Measurements from ENCODE around the gene KATNBL1.

Gene KATNBL1, protein sequence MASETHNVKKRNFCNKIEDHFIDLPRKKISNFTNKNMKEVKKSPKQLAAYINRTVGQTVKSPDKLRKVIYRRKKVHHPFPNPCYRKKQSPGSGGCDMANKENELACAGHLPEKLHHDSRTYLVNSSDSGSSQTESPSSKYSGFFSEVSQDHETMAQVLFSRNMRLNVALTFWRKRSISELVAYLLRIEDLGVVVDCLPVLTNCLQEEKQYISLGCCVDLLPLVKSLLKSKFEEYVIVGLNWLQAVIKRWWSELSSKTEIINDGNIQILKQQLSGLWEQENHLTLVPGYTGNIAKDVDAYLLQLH

DNA sequence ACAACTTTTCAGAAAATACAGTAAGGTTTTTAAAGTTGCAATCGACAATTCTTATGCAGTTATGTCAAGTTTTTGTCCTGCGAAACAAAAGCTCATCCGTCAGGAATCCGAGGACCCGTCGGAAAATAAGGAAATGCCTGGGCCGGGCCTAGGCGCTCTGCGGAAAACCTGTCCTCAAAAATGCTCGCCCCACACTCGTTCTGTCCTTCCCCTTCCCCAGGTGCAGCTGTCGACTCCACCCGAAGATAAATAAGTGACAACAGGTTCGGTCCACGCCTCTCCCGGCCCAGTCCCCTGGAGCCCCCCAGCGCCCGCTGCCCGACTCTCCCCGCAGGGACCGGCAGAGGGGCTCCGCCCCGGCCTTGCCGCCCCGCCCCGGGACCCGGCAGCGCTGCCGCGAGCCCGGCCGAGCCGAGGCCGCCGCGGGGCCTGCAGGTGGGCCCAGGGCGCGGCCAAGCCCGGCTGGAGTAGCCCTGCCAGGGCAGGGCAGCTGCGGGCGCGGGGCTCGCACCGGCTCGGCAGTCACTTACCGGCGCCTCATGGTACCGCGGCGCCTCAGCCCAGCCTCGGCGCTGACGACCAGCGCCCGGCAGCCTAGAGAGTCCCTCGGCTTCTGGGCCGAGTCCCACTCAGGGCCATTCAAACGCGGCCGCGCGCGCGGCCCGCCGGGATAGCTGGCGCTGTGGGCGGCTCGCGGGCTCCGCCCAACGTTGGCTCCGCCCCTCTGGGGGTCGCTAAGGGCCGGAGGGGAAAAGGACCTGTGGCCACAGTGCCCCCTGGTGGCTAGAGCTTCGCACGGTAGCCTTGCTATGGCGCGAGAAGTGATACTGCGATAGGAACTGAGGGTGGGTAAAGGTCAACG is at the start of gene KATNBL1:
TSS of gene KATNBL1 (minus strand) at position 676 of the 862 bp plus-strand sequence. CDS start 46,420 bp downstream, outside the sequence.
- peak; percentile 97 for DNase-seq

DNA sequence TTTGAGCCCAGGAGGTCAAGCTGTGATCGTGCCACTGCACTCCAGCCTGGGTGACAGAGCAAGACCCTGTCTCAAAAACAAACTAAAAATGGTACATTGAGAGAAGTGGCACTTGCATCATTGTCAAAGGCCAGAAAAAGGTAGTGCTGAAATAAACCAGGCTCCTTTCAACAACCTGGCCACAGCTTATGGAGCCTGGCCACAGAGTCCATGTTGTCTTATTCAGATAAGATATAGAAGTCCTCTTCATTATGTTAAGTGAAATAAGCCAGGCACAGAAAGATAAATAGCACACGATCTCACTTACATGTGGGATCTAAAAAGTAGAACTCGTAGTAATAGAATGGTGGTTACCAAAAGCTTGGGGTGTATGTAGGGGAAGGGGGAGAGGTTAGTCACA is 49.7 kb upstream of the KATNBL1 start:
- no peak for DNase-seq

DNA sequence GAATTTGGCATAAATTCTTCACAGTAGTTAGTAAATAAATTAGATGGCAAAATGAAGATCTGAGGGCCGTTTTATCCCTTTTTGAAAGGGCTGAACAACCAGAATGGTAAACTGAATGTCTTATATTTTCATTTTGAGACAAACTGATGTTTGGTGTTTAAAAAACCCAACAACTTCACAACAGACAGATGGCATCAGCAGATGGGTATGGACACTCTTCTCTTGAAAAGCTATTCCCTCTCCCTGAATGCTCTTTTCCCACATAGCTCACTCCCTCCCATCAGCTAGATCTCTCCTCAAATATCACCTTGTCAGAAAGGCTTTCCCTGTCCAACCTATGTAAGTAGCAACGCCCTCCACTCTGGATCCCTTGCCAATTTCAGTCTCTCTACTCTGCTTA is 48.3 kb upstream of the KATNBL1 start:
- DNase-seq: no peak

DNA sequence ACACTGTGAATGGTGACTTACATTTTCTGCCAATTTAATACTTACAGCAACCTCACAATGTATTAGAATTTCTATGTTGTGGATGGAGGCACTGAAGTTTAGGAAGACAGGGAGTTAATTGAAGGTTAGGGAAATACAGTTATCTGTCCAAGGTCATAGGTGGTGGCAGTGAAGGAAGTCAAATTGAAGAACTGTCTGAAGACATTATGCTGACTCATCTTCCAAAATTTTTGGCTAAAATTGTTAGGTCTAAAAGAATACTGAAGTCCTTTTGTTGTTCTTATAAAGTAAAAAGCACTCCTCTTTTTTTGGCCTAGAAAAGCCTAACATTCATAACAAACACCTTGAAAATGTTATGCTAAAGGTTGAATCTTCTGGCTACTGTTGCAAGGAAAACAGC is 42.6 kb upstream of the KATNBL1 start:
- no peak for DNase-seq

DNA sequence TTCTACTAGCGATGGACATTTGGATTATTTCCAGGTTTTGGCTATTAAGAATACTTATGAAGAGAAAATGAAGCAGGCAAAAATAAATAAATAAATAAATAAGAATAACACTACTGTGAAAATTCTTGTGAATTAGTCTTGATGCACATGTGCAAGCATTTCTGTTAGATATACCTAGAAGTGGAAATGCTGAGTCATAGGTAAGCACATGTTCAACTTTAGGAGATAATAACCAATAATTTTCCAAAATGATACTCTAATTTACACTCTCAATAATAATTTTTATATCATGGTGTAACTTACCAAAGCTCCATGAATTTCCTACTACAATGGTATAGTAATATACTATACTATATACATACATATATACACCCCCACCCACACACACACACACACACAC is 38.3 kb upstream of the KATNBL1 start:
- DNase-seq: no peak

DNA sequence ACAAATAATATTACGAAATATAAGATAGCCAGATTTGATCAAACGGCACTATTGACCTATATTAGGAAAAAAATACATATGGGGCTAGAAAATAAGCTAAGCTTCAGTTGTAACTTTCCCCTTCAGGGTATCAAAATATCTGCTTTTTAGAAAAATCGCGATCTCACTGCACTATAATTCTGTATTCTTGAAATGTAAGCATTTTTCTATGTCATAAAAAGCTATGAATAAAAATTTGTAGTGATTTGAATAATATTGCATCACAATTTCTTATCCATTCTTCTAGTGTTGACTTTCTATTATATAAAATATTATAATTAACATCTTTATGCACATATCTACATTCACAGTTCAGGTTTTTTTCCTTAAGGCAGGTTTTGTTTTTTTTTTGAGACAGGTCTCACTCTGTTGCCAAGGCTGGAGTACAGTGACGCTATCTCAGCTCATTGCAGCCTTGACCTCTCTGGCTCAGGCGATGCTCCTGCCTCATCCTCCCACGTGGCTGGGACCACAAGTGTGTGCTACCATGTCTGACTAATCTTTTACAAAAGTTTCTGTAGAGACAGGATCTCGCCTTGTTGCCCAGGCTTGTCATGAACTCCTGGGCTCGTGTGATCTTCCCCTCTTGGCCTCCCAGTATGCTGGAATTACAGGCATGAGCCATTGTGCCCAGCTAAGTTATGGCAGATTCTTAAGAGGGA is 36.5 kb upstream of the KATNBL1 start:
- no peak for DNase-seq

DNA sequence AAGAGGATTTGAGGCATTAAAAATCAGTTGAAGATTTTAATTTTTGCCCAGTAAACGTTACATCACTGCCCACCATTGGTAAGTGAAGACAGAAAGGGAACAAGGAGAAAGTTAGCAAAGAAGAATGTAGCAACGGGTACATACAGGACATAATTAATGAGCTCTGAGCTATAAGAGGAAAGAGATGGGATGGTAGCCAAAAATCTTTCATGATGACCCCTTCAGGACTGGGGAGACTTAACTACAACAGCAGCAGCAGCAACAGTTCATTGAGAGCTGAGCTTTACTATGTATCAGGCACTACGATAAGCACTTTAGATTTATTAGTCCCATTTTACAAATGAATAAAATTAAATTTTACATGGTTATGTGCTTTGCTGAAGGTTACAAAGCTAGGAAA is 33.3 kb upstream of the KATNBL1 start:
- DNase-seq: no peak

DNA sequence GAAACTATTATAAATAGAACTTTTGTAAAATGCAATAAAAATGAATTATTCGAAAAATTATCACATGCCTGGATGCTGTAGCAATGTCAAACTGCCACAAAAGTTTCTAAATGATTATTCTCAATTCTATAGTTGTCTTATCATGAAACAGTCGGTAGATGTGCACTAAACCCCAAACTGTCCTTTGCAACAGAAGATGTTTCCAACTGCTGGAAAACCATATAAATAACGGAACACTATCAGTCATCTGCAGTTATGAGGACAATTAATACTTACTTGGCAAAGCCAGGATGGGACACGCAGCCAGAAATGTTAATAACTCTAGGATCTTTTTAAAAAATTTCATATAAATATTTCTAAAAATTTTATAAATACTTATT is 32.4 kb upstream of the KATNBL1 start:
- DNase-seq: no peak

DNA sequence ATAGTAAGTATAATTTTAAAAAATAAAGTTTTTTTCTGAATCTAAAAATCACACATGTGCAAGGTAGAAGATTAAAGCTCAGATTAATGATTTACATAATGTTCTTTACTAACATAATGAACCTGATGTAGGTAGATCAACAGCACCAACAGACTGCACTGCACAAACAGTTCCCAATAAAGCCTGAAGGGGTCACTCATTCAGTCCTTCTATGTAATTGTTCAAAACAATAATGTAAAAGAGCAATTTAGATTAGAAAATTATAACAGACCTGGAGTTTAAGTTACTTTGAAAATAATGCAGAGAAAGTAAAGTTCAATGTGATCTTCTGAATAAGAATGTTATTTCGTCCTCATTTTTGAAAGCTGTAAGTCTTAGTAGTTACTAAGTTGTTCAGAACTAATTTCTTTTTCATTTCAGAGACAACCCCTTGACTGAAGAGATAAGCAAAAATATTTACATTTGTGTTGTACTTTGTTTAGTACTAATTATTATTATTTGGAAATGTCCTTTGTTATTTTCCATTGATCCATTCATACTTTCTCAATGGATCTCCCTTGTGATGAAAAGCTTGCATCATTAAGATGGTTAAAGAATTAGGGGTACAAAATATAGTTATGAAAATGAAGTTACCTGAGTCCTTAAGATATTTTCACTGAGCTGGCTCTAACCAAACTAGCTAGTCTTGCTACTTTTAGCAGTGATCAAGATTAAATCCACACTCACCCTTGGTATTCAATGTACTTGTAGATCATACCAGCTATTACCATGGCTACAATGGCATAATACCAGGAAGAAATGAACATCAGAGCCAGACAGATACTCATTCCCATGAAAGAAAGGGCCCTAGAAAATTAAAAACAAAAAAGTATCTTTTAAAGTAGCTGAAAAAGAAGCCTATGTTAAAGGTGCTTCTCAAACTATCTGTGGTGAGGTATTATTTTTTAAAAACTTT is 31.8 kb upstream of the KATNBL1 start:
- no peak for DNase-seq

DNA sequence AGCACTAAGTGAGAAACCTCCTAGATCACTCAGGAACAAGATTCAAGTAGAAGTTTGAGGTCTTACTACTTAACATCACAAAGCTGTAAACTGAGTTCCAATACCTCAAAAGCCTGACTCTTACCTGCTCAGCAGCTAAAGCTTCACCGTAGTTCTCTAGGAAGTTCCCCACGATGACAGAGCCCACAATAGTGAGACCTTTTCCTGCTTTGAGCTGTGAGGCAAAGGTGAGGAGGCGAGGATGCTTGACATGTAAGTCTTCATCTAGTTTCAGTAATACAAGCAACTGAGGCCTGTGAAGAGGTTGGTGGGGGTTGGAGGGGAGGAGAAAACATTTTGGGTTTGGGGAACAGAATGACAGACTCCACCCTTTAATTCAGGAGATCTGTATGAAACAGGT is 30.6 kb upstream of the KATNBL1 start:
- no peak for DNase-seq

DNA sequence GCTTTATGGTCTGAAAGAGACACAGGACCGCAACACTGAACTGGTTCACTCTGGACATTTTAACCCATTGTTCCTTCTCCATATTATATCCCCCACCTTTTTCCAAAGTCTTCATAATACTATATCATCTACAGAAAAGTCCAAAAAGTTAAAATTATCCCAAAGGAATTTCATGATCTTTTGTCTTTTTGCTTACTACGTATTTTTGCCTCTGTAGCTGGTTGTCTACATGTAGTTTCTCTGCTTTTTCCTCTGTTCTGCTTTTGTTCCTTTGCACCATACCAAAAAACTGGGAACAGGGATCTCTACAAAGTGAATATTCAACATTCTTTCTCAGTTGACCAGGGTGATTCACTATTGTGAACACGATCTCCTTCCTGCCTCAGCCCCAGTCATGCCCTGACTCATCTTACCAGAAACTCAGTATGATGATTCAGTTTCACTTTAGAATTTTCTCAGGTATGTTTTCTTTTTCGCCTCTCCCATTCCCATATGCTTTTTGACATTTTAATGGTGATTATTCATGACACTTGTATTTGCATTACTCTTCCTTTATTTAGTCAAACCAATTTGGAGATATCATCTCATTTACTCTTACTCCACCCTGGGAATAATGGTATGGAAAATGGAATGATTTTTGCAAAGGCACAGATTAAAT is 29.4 kb upstream of the KATNBL1 start:
- no peak for DNase-seq

DNA sequence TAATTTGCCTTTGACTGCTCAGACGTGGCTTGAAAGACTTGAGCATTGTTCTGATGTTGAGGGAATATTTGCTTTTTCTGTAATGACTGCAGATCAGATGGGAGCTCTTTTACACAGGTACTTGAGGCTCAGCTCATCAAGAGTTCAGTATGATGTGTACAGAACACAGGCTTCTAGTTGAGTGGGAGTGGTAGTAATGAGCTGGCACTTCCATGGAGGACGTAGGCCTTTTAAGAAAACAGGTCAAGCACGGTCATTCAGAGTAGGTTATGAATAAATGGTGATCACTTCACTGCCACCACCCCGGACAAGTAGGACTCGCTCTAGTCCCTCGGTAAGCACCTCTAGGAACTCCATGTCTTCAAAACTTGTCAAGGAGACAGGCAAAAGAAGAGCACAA is 23.7 kb upstream of the KATNBL1 start:
- no peak for DNase-seq

DNA sequence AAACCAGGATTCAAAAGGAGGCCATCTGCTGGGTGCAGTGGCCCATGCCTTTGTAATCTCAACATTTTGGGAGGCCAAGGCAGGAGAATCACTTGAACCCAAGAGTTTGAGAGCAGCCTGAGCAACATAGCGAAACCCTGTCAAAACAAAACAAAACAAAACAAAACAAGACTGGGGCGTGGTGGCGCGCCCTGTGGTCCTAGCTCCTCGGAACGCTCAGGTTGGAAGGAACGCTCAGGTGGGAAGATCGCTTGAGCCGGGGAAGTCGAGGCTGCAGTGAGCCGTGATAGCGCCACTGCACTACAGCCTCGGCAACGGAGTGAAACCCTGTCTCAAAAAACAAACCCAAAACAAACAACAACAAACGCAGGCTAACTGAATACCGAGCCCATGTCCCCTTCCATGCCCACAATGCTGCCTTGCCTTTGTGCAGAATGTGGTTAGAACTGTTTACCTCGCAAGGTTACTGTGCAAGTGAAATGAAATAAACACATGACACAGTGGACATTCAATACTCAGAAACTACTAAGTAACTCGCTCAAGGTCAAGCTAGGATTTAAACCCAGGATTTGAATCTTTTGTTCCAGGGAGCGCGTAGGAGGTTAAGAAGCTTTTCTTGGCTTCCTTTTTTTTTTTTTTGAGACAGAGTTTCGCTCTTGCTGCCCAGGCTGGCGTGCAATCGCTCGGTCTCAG is 14.2 kb upstream of the KATNBL1 start:
- no peak for DNase-seq

DNA sequence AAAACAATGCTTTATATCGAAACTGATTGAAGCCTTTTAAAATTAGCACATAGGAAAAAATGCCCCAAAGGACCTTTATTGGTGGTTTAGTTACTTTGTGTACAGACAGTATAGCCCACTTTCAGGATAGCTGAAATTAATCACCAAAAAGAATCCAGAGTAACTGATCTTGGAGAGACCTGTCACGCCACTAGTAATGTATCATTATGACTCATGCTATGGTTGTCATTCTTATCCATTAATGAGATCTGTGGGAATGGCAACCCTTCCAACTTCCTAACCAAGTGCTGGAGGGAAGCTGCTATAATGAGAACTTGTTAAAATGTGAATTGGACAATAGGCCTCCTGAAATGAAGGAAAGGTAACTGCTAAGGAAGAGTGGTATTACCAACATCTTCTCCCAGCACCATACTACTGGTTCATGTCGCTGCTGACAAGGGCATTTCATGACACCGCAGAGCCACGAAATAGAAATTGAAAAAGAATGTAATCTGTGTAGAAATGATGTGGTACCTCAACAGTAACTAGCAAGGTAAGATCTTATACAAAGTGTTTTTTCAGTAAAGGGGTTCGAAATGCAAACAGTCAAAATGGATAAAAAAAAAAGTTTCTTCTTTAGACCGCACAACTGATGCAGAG is 7.8 kb upstream of the KATNBL1 start:
- no peak for DNase-seq

DNA sequence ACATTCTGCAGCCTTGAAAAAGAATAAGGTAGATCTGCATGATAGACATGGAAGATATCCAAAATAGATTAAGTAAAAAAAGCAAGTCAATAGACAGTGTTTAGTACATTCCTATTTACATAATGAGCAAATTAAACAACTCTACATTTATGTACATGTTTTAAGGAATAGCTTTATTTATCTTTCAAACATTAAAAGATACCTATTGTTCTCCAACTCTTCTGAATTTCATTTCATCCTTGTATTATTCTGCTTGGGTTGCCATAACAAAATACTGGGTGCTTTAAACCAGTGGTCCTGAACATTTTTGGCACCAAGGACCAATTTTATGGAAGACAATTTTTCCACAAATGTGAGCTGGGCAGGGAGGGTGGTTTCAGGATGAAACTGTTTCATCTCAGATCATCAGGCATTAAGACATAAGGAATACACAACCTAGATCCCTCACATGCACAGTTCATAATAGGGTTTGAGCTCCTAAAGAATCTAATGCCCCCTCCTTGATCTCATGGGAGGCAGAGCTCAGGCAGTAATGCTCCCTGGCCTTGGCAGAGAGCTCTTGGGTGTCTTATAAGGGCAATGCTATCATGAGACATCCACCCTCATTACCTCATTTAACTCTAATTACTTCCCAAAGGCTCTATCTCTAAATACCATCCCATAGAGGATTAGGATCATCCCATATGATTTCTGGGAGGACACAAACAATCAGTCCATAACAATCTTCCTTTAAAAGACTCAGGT is 6.8 kb upstream of the KATNBL1 start:
- DNase-seq: no peak

DNA sequence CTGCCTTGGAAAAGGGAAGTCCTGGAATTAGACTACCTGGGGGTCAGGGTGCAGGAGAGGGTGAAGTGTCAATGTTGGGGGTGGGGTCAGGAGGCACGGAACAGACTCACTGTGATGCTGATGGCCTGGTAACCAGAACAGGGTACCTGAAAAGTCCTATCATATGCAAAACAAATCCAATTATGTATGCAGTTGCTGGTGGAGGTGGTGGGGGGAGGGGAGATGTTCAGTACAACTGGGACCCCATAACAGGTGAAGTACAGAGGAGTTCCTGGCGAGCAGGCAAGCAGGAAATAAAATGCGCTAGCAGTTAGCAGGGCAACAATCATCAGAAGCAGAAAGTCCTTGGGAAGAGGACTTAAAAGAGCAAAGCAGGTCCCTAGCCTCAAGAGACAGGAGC is 4.2 kb upstream of the KATNBL1 start:
- no peak for DNase-seq

DNA sequence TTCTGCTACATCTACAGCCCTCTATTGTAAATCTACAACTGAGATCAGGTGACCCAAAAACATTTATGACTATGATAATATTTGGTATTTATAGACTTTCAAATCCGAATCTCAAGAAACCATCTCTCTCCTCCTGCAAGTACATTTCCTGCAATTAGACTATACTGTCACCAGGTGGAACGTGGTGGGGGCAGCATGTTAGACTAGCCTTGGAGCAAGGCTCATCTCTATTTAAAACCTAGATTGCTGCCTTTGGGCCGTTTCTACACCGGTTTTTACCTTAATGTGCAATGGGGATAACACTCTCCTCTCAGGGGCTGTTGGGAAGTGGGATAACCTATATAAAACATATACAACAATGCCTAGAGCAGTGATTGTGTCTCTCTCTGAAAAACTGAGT is 3.8 kb upstream of the KATNBL1 start:
- DNase-seq: no peak

DNA sequence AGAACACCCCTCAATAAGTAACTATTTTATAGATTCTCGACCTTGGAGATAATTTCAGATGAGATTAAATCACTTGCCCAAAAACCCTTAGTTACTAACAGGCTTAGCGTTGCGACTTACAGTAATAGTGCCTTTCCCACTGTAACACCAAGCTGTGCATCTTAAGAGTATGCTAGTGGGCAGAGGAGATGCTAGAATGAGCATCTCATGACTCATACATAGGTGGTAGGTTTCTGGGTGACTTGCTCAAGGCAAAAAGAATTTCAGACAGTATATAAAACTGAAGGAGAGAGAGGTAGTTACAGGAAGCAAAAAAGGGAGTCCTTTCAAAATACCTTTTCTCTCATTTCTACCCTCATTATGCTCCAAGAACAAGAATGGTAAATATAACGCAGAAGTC is 3.9 kb downstream of the KATNBL1 start:
- no peak for DNase-seq

DNA sequence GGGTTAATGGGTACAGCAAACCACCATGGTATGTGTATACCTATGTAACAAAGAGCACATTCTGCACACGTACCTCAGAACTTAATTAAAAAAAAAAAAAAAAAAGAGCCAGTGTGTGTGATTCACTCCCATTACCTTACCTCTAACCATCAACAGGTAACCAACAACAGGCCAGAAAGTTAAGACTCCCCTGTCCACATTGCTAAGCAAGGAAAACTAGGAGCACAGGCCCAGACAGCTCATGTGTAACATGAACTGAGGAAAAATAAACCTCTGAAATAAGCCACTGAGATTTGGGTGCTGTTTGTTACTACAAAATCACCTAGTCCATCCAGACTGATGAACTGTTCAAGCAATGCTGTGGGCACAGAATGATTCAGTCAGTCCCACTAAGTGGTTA is 6.0 kb downstream of the KATNBL1 start:
- no peak for DNase-seq

DNA sequence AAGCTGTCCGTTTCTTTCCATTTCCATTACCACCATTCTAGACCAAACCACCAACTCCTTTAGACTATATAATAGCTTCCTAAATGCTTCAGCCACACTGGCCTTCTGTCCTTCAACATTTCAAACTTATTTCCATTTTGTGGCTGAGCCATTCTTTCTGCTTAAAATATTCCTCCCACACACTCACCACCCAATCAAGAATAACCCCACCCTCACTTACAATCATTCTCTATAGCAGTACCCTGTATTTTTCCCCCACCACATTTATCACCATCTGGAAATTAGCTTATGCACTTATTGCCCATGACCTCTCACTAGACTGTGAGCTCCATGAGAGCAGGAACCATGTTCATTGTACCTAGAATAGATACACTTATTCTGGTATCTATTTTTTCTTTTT is 6.6 kb downstream of the KATNBL1 start:
- no peak for DNase-seq

Data from femur (tissue), 1 donor.